NCI-H2227 (cell line): ENCODE results near the gene INHBC.
"Not testable (repeated sequence)": the region's sequence is repeated elsewhere in the genome, so short reads cannot be mapped to it uniquely, and the experiment has no call there.

Experiments used
- DNase-seq: peaks from one replicate; lab custom pipeline; 2025; ENCODE audit not compliant: unreplicated experiment; lab: John Stamatoyannopoulos, UW

INHBC gene, protein sequence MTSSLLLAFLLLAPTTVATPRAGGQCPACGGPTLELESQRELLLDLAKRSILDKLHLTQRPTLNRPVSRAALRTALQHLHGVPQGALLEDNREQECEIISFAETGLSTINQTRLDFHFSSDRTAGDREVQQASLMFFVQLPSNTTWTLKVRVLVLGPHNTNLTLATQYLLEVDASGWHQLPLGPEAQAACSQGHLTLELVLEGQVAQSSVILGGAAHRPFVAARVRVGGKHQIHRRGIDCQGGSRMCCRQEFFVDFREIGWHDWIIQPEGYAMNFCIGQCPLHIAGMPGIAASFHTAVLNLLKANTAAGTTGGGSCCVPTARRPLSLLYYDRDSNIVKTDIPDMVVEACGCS

DNA sequence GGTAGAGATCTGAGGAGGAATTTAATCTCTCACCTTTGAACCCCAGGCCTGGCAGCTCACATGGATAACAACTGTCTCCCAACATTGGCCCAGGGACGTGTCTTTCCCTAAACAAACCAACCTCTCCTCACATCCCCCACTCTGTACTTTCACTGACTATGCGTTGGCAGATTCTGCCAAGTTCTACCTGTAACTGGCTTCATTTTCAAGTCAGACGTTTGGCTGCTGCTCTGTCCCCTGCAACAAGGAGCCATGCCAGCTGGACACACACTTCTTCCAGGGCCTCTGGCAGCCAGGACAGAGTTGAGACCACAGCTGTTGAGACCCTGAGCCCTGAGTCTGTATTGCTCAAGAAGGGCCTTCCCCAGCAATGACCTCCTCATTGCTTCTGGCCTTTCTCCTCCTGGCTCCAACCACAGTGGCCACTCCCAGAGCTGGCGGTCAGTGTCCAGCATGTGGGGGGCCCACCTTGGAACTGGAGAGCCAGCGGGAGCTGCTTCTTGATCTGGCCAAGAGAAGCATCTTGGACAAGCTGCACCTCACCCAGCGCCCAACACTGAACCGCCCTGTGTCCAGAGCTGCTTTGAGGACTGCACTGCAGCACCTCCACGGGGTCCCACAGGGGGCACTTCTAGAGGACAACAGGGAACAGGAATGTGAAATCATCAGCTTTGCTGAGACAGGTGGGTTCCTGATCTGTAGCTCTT is at the start of gene INHBC:
Gene INHBC (plus strand): TSS at position 268 of the 707 bp plus-strand sequence. CDS start 103 bp downstream, at position 371.
- no peak for DNase-seq

GRCh38 chr12:57385586-57385985 is 49.0 kb upstream of the INHBC start:
- no peak for DNase-seq

DNA sequence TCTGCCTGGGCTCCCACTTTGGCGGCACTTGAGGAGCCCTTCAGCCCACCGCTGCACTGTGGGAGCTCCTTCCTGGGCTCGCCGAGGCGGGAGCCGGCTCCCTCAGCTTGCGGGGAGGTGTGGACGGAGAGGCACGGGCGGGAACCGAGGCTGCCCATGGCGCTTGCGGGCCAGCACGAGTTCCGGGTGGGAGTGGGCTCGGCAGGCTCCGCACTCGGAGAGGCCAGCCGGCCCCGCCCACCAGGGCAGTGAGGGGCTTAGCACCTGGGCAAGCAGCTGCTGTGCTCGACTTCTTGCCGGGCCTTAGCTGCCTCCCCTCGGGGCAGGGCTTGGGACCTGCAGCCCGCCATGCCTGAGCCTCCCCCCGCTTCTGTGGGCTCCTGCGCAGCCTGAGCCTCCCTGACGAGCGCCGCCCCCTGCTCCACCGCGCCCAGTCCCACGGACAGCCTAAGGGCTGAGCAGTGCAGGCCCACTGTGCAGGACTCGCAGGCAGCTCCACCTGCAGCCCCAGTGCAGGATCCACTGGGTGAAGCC is 48.3 kb upstream of the INHBC start:
- no peak for DNase-seq

GRCh38 chr12:57388425-57388824 is 46.2 kb upstream of the INHBC start:
- DNase-seq: no peak

DNA sequence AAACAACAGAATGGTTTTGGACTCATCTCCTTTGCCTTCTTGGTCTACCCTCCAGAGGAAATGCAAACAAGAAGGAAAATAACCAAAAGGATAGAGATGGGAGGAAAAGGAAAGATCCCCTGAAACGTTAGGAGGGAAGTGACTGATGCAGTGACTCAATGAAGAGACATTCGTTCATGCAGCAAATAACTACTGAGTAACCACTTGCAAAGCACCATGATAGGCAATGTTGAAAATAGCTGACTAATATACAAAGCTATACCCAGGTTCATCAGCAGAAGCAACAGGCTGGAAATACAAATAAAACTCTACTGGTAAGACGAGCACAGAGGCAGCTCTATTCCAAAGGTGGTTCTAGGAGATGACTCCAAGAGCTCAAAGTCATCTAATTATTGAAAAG is 45.6 kb upstream of the INHBC start:
- no peak for DNase-seq

GRCh38 chr12:57390174-57390573 is 44.4 kb upstream of the INHBC start:
- no peak for DNase-seq

GRCh38 chr12:57395121-57395520 is 39.5 kb upstream of the INHBC start:
- no peak for DNase-seq

DNA sequence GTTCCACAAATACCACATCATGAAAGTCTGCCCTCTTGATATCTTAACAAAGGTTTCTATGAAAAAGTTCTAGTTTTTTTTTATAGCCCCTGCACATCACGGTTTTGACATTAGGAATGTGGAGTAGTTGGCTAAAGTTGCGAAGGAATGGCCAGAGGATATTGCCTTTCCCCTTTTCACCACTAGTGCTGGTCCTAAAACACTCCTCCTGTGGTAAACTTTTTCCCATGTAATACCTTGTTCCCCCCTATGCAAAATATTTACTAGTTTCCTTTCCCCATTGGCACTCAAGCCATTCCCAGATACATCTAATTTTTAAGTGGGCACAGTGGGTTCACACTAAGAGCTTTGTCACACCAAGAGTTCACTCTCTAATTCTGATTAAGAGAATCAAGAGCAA is 37.1 kb upstream of the INHBC start:
- no peak for DNase-seq

DNA sequence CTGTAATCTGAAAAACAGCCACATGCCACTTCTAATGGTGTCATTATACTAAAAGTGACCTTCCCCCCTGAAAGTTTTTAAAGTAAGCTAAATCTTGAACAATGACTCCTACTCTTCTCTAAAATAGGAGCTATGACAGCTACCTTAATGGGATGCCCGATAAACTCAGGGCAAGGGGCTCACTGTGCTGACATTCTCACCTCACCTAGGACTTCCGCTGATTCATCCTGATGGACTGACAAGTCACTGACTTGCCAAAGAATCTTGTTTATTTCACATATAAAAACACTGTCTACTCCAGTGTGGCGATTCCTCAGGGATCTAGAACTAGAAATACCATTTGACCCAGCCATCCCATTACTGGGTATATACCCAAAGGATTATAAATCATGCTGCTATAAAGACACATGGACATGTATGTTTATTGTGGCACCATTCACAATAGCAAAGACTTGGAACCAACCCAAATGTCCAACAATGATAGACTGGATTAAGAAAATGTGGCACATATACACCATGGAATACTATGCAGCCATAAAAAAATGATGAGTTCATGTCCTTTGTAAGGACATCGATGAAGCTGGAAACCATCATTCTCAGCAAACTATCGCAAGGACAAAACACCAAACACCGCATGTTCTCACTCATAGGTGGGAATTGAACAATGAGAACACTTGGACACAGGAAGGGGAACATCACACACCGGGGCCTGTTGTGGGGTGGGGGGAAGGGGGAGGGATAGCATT is 34.7 kb upstream of the INHBC start:
- not testable (repeated sequence) for DNase-seq

GRCh38 chr12:57401165-57401564 is 33.4 kb upstream of the INHBC start:
- no peak for DNase-seq

GRCh38 chr12:57402156-57402555 is 32.4 kb upstream of the INHBC start:
- not testable (repeated sequence) for DNase-seq

- no peak for DNase-seq
These were observed 29.5 kb upstream of the INHBC start for GRCh38 chr12:57404966-57405640.

- no peak for DNase-seq
These were observed 24.1 kb upstream of the INHBC start for GRCh38 chr12:57410534-57410933.

- not testable (repeated sequence) for DNase-seq
These were observed 20.4 kb upstream of the INHBC start for GRCh38 chr12:57414160-57414559.

DNA sequence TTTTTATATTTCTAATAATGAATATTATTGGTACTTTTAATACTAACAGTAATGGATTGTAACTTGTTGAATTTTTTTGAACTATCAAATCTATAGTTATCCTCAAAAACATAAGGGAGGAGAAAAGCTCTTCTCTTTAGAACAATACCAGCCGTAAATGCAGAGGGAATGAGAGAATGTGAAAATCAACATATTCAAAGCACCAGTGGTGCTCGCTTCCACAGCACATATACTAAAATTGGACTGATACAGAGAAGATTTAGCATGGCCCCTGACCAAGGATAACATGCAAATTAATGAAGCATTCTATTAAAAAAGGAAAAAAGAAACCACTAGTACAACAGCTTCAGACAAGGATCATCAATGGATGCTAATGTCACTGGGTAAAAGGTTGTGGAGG is 19.5 kb upstream of the INHBC start:
- no peak for DNase-seq

DNA sequence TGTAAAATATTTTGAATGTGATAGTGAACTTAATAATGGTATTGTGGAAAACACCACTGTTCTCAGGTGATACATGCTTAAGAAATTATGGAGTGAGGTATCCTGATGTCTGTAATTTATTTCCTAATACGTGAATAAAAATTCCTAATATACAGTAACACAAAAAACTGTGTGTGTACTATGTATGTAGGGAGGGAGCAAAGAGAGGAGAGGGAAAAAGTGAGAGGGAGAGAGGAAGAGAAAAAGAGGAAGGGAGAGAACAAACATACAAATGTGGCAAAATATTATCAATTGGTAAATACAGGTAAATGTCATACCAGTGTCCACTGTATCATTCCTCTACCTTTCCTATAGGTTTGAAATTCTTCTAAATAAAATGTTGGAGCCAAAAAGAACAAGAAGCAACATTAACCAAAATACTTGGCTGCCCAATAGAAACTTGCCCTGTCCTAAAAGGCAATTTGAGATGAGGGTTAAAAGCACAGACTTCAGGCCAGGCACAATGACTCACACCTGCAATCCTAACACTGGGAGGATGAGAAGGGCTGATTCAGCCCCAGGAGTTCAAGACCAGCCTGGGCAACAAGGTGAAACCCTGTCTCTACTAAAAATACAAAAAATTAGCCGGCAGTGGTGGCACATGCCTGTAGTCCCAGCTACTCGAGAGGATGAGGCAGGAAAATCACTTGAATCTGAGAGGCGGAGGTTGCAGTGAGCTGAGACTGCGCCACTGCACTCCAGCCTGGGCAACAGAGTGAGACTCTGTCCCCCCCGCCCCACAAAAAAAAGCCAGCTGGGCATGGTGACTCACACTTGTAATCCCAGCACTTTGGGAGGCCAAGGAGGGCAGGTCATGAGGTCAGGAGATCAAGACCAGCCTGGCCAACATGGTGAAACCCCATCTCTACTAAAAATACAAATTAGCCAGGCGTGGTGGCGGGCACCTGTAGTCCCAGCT is 18.3 kb upstream of the INHBC start:
- no peak for DNase-seq

- DNase-seq: no peak
These were observed 16.3 kb upstream of the INHBC start for GRCh38 chr12:57418255-57418654.

- DNase-seq: no peak
These were observed 15.1 kb upstream of the INHBC start for GRCh38 chr12:57419495-57419894.

DNA sequence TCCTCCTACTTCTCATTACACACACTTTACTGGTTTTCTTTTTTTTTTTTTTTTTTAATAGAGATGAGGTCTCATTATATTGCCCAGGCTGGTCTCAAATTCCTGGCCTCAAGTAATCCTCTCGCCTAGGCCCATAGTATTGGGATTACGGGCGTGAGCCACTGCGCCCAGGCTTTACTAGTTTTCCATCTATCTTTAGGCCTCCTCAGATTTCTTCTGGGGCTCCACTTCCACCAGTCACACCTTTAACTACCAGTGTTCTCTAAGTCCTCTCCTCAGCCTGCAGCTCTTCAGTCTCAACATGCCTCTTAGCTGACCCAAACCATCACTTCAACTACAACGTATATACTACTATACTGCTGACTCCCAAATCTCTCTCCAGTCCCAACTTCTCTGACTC is 14.1 kb upstream of the INHBC start:
- DNase-seq: no peak

GRCh38 chr12:57426948-57427347 is 7.6 kb upstream of the INHBC start:
- not testable (repeated sequence) for DNase-seq
